Measurements from ENCODE around the gene TPI1. TPM values are rescaled to one million over a fixed set of nuclear protein-coding genes. Genes with fewer than 3 reads are reported as not detected.
"Not testable (repeated sequence)": the region's sequence is repeated elsewhere in the genome, so short reads cannot be mapped to it uniquely, and the experiment has no call there.

Gene TPI1
- total and polyA plus RNA-seq, 2 of the 8 experiments (the other 6 are each of a cell fraction or from before 2014, with no cell fraction given) = 910 to 3,018 TPM

DNA sequence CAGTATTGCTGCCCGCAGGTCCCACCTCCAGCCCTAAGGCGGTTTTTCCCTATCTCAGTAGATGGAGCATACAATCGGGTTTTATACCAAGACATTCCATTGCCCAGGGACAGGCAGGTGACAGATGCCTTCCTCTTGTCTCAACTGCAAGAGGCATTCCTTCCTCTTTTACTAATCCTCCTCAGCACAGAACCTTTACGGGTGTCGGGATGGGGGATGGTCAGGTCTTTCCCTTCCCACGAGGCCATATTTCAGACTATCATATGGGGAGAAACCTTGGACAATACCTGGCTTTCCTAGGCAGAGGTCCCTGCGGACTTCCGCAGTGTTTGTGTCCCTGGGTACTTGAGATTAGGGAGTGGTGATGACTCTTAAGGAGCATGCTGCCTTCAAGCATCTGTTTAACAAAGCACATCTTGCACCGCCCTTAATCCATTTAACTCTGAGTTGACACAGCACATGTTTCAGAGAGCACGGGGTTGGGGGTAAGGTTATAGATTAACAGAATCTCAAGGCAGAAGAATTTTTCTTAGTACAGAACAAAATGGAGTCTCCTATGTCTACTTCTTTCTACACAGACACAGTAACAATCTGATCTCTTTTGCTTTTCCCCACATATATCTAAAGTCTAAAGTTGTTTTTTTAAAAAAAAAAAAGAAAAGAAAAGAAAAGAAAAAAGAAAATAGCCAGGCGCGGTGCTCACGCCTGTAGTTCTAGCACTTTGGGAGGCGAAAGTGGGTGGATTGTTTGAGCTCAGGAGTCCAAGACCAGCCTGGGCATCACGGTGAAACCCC lies 19.1 kb downstream of the TPI1 start:
- H3K9ac ChIP-seq (replicated peaks in 1 of 4; ENCODE audit: extremely low read depth in 1 of 4, low read depth in 3 of 4, low read length in 3 of 4); FAIRE-seq; H3K27ac ChIP-seq (ENCODE audit: low read depth, low read length): not testable (repeated sequence)

More for the DNA sequence above, 19.1 kb downstream of the TPI1 start:
- not testable (repeated sequence) for H3K23ac ChIP-seq (ENCODE audit: insufficient read length); H3K4me3 ChIP-seq (ENCODE audit: extremely low read depth in 1 of 4, insufficient read depth in 2 of 4, low read depth in 3 of 4, low read length in 4 of 4); H4K20me1 ChIP-seq (replicated peaks in 1 of 2; ENCODE audit: control insufficient read depth in 1 of 2, insufficient read depth in 2 of 2, low read length in 2 of 2); H3K14ac ChIP-seq (ENCODE audit: insufficient read length); H2BK12ac ChIP-seq (ENCODE audit: low read depth, low read length); H4K8ac ChIP-seq (ENCODE audit: extremely low read depth, insufficient read depth, low read length); H3K27me3 ChIP-seq (replicated peaks in 1 of 4; ENCODE audit: control insufficient read depth in 3 of 4, extremely low read depth in 1 of 4, insufficient read depth in 3 of 4, low read length in 3 of 4); H2BK120ac ChIP-seq (replicated peaks; ENCODE audit: low read depth, low read length); H3K79me1 ChIP-seq (ENCODE audit: low read depth, low read length); H2AFZ ChIP-seq (ENCODE audit: low read length); H3K9me3 ChIP-seq (ENCODE audit: insufficient read depth in 2 of 2, low read depth in 1 of 2, low read length in 1 of 2); DNase-seq (ENCODE audit: low read depth in 1 of 2, low spot score in 2 of 2); H3K23me2 ChIP-seq (ENCODE audit: low read depth, low read length); H4K91ac ChIP-seq (replicated peaks; ENCODE audit: insufficient read length, low read length); H3K56ac ChIP-seq (replicated peaks; ENCODE audit: insufficient read length, low read depth, low read length); H3K79me2 ChIP-seq (ENCODE audit: control insufficient read depth in 1 of 2, insufficient read depth in 2 of 2, low read length in 2 of 2); H2BK20ac ChIP-seq (ENCODE audit: low read length); H2AK5ac ChIP-seq (ENCODE audit: low read depth, low read length); H3K4ac ChIP-seq (replicated peaks; ENCODE audit: insufficient read length, low read depth, low read length); H2BK15ac ChIP-seq (ENCODE audit: low read length)
- CTCF ChIA-PET (ENCODE audit: partially characterized antibody) = interaction anchor here (1.4 to 3.1 kb wide), 3 partner anchors 10 to 15 kb away, joined by 4 to 18 read pairs (median 18); partner anchors contain the start of gene SPSB2
- Histone ChIP-seq H3K4me2 (ENCODE audit: insufficient read depth in 1 of 2, low read depth in 2 of 2, low read length in 2 of 2) (peak overlapping the region; percentile 15 to 54; a peak in 3 of 4 replicates), H3K18ac (ENCODE audit: extremely low read depth, low read length) (peak overlapping the region; percentile 60), H4K5ac (ENCODE audit: insufficient read length, low read depth, low read length) (peak overlapping the region; percentile 44), H3K36me3 (ENCODE audit: control insufficient read depth in 2 of 4, insufficient read depth in 4 of 4, low read length in 3 of 4) (peaks cover 0 to 20% (median 1%) of the 10 kb centered on the region in 4 experiments; a peak in 4 of 8 replicates), H2BK5ac (ENCODE audit: low read depth, low read length) (peak overlapping the region; percentile 52; the same call in 1 of the 2 replicates), H3K4me1 (replicated peaks in 1 of 4; ENCODE audit: control insufficient read depth in 3 of 4, insufficient read depth in 4 of 4, low read length in 3 of 4) (peaks cover 2 to 13% (median 8%) of the 10 kb centered on the region in 4 experiments; a peak in 6 of 7 replicates)
- POLR2A ChIA-PET (ENCODE audit: partially characterized antibody) = interaction anchor here (0.6 to 7.8 kb wide), 9 partner anchors 14 to 82 kb away, joined by 3 to 86 read pairs (median 4); partner anchors contain the start of genes C12orf57, ENO2, RNU7-1 and SPSB2
- 54% methylated on average over 10 of the region's 15 CpGs; no CpG with 5 or more reads in 1 of the 2 experiments for WGBS, 2 experiments (ENCODE audit: extremely low coverage in 1 of 2, insufficient coverage in 1 of 2, insufficient read length in 1 of 2, insufficient replicate concordance in 2 of 2, low coverage in 1 of 2, low lambda C conversion rate in 2 of 2, missing lambda C conversion rate in 1 of 2)

Data from H1 (cell line).